ENCODE results near the gene SUSD3.

- no peak for TF ChIP-seq CTCF (conservative IDR thresholded peaks at IDR 0.05; ENCODE audit: low read depth, low read length)
- no peak for TF ChIP-seq USF2 (IDR thresholded peaks at IDR 0.05; ENCODE audit: low read depth, low read length)
Observed at GRCh38 chr9:93086447-93087224, 28.1 kb downstream of the SUSD3 start.
